Ascending aorta (tissue), 2 donors: ENCODE data around the gene MYH16. TPM values are rescaled to one million over a fixed set of nuclear protein-coding genes. Genes with fewer than 3 reads are reported as not detected.
"Not testable (repeated sequence)": the region's sequence is repeated elsewhere in the genome, so short reads cannot be mapped to it uniquely, and the experiment has no call there.

Source experiments
- DNase-seq, 2 donors: peaks; one replicate each; pipeline ENCODE4 v3.0.0-alpha.2; 2019; ENCODE audit warnings: low spot score in 2 of 2
- H3K27ac ChIP-seq, 2 donors: fragments of 200-600 bp; sonication (generic); one replicate each; pipeline ENCODE4 v1.5.1; 2016 to 2017; ENCODE audit warnings: mild to moderate bottlenecking in 1 of 2
- H3K27me3 ChIP-seq: fragments of 200-600 bp; sonication (generic); one replicate; pipeline ENCODE4 v1.5.1; 2017
- H3K36me3 ChIP-seq, 2 donors: fragments of 200-600 bp; sonication (generic); one replicate each; pipeline ENCODE4 v1.5.1; 2016
- H3K4me1 ChIP-seq, 2 donors: fragments of 200-600 bp; sonication (generic); one replicate each; pipeline ENCODE4 v1.5.1; 2016 to 2017; ENCODE audit warnings: mild to moderate bottlenecking in 1 of 2
- H3K4me3 ChIP-seq, 2 donors: fragments of 200-600 bp; sonication (generic); one replicate each; pipeline ENCODE4 v1.5.1; 2016 to 2017; ENCODE audit warnings: mild to moderate bottlenecking in 1 of 2
- H3K9me3 ChIP-seq, 2 donors: fragments of 200-600 bp; sonication (generic); one replicate each; pipeline ENCODE4 v1.5.1; 2016
- intact Hi-C: fragments of 100-400 bp; cut with DNase I; formaldehyde crosslinking; loops from one replicate; pipeline ENCODE4 v1.15.1; 2023
- total RNA-seq: library from RNA; depleted of rRNA; stranded (reverse); fragments of >200 nt; gene quantifications from one replicate; pipeline ENCODE4 v1.1.0, GENCODE V29; 2016
- TF ChIP-seq, protein P1 (sequence below), 3 experiments: fragments of 200-600 bp in 2 of 3; fragments of 450-650 bp in 1 of 3; sonication (generic) in 2 of 3; IDR thresholded peaks; one replicate each; pipeline ENCODE4 v1.5.1; 2016 to 2019; ENCODE audit warnings: antibody characterized with exemption in 3 of 3, mild to moderate bottlenecking in 1 of 3, moderate library complexity in 1 of 3

MYH16 gene
- total RNA-seq, 1 donor from 2014 or later = not detected

DNA sequence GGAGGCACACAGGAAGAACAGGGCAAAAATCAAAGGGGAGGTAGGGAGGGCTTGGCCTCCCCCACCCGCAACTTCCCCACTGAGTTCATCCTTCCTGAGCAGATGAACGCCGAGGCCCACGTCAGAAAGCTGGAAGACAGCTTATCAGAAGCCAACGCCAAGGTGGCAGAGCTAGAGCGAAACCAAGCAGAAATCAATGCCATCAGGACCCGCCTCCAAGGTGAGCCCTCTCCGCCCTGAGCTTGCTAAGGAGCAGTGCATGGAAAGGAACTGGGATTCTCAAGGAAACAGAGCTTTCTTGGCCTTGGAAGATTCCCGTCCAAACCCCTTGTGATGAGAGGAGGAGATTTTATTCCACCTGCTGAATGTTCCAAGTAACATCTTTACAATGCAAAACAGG lies 16.5 kb downstream of the MYH16 start:
- Histone ChIP-seq H3K4me3 (no peak overlapping the region), H3K4me1 (no peaks in the 10 kb centered on the region), H3K36me3 (no peaks in the 10 kb centered on the region), H3K27me3 (no peaks in the 10 kb centered on the region), H3K9me3 (no peaks in the 10 kb centered on the region), H3K27ac (no peak overlapping the region)
- DNase-seq = no peak
- intact Hi-C loops = no loop called here
- TF ChIP-seq, protein P1, sequence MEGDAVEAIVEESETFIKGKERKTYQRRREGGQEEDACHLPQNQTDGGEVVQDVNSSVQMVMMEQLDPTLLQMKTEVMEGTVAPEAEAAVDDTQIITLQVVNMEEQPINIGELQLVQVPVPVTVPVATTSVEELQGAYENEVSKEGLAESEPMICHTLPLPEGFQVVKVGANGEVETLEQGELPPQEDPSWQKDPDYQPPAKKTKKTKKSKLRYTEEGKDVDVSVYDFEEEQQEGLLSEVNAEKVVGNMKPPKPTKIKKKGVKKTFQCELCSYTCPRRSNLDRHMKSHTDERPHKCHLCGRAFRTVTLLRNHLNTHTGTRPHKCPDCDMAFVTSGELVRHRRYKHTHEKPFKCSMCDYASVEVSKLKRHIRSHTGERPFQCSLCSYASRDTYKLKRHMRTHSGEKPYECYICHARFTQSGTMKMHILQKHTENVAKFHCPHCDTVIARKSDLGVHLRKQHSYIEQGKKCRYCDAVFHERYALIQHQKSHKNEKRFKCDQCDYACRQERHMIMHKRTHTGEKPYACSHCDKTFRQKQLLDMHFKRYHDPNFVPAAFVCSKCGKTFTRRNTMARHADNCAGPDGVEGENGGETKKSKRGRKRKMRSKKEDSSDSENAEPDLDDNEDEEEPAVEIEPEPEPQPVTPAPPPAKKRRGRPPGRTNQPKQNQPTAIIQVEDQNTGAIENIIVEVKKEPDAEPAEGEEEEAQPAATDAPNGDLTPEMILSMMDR (IDR thresholded peaks at IDR 0.05) = no peak

DNA sequence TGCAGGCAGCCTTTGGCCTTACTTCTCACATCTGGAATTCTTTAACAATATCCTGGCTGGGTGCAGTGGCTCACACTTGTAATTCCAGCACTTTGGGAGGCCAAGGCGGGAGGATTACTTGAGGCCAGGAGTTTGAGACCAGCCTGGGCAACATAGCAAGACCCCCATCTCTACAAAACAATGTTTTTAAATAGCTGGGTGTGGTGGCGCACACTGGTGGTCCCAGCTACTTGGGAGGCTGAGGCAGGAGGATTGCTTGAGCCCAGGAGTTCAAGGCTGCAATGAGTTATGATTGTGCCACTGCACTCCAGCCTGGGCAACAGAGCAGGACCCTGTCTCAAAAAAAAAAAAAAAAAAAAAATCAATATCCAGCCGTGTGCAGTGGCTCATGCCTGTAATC lies 17.5 kb downstream of the MYH16 start:
- intact Hi-C loops, H3K27me3 ChIP-seq, DNase-seq, H3K36me3 ChIP-seq, H3K9me3 ChIP-seq, H3K27ac ChIP-seq, H3K4me3 ChIP-seq, H3K4me1 ChIP-seq: not testable (repeated sequence)

DNA sequence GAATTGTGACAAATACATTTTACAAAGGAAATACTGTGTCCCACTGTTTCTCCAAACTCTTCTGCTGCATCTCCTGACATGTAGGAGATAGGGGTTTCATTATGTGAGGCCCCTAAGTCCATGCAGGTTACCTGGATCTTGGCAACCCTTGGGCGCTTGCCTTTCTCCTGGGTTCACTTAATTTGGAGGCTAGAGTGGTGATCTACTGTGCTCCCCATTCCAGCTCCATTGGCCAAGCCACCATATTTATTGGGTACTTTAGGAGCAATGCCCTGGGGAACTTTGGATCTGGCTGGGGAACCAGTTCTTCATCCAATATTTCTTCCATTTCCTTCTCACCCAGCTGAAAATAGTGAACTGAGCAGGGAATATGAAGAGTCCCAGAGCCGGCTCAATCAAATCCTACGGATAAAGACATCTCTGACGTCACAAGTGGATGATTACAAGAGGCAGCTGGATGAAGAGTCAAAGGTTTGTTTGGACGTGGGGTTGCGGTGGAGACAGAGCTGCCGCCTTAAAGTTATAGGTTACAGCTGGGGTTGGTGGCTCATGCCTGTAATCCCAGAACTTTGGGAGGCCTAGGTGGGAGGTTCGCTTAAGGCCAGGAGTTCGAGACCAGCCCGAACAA lies 18.5 kb downstream of the MYH16 start:
- DNase-seq = no peak
- Histone ChIP-seq H3K4me3 (no peak overlapping the region), H3K36me3 (no peaks in the 10 kb centered on the region), H3K27me3 (no peaks in the 10 kb centered on the region), H3K9me3 (no peaks in the 10 kb centered on the region), H3K27ac (no peak overlapping the region), H3K4me1 (no peaks in the 10 kb centered on the region)
- TF ChIP-seq, protein P1 (IDR thresholded peaks at IDR 0.05) = no peak
- intact Hi-C loops = no loop called here

DNA sequence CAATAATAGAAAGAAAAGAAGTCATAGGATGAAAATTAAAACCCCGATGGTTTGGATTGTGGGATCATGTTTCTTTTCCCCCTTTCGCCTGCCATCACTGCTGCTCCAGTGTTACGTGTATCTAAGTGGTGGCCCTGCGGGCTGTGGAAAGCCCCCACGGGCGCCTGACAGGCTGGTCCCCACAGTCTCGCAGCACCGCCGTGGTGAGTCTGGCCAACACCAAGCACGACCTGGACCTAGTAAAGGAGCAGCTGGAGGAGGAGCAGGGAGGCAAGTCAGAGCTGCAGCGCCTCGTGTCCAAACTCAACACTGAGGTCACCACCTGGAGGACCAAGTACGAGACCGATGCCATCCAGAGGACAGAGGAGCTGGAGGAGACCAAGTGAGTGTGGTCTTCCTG lies 19.5 kb downstream of the MYH16 start:
- no peak for DNase-seq
- H3K27me3 ChIP-seq = no peaks in the 10 kb centered on the region
- H3K4me1 ChIP-seq = no peaks in the 10 kb centered on the region
- no peaks in the 10 kb centered on the region for H3K36me3 ChIP-seq
- TF ChIP-seq, protein P1 (IDR thresholded peaks at IDR 0.05) = no peak
- no peak overlapping the region for H3K4me3 ChIP-seq
- intact Hi-C loops = no loop called here
- H3K9me3 ChIP-seq = no peaks in the 10 kb centered on the region
- no peak overlapping the region for H3K27ac ChIP-seq

DNA sequence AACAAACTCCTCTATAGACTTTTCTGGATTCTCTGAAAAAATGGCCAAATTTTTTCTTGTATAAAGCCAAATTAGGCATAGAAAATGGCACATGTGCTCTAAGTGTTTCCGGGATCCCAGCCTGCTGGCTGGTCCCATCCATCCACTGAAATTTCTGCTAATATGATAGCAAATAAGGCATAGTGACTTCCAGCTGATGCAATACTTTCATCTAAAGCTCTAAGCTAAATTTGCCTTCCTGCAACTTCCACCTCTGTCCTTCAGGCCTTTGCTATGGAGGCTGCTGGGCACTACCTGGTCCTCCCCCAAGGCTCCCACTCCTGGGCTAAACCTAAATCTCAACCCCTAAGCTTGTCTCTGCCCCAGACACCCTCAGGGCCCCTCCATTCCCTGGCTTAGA lies 20.5 kb downstream of the MYH16 start:
- TF ChIP-seq, protein P1 (IDR thresholded peaks at IDR 0.05) = no peak
- Histone ChIP-seq H3K4me1 (no peaks in the 10 kb centered on the region), H3K36me3 (no peaks in the 10 kb centered on the region), H3K9me3 (no peaks in the 10 kb centered on the region), H3K4me3 (no peak overlapping the region), H3K27me3 (no peaks in the 10 kb centered on the region), H3K27ac (no peak overlapping the region)
- no peak for DNase-seq
- intact Hi-C loops = no loop called here

DNA sequence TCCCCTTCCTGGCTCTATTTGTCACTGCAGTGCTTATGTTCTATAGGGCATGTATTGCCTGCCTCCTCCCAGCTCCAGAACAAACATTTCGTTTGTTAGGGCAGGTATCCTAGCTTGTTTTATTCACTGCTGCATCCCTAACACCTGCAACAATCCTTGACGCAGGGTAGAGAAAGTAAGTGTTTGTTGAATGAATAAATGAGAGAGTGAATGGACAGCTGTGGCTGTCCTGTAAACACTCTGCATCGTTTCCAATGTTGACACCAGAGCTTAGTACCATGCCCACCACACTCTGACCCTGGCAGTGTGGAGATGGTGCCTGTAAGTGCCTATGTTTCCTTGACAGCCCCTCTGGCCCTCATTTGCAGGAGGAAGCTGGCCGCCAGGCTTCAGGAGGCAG lies 21.0 kb downstream of the MYH16 start:
- no peak overlapping the region for H3K27ac ChIP-seq
- no peak for DNase-seq
- TF ChIP-seq, protein P1 (IDR thresholded peaks at IDR 0.05) = no peak
- intact Hi-C loops = no loop called here
- H3K9me3 ChIP-seq = no peaks in the 10 kb centered on the region
- H3K27me3 ChIP-seq = no peaks in the 10 kb centered on the region
- H3K4me1 ChIP-seq = no peaks in the 10 kb centered on the region
- no peaks in the 10 kb centered on the region for H3K36me3 ChIP-seq
- H3K4me3 ChIP-seq = no peak overlapping the region
